CD1c-positive myeloid dendritic cell (primary cell): ENCODE data around the gene OR52B2.
"Not testable (repeated sequence)": the region's sequence is repeated elsewhere in the genome, so short reads cannot be mapped to it uniquely, and the experiment has no call there.

Experiments used
- DNase-seq: peaks from one replicate; pipeline ENCODE4 v3.0.0-alpha.2; 2016; ENCODE audit errors: extremely low spot score

The OR52B2 gene

GRCh38 chr11:6152126-6152525 lies 18.0 kb downstream of the OR52B2 start:
- DNase-seq, result no peak

- no peak for DNase-seq
Observed at GRCh38 chr11:6151117-6151516, 19.0 kb downstream of the OR52B2 start.

GRCh38 chr11:6143737-6144136 lies 26.4 kb downstream of the OR52B2 start:
- not testable (repeated sequence) for DNase-seq

GRCh38 chr11:6142936-6143335 lies 27.2 kb downstream of the OR52B2 start:
- DNase-seq, result no peak

GRCh38 chr11:6135936-6136335 lies 34.2 kb downstream of the OR52B2 start:
- DNase-seq, result not testable (repeated sequence)

- no peak for DNase-seq
Observed at GRCh38 chr11:6132431-6132830, 37.7 kb downstream of the OR52B2 start.

- DNase-seq, result peak; percentile 31
Observed at GRCh38 chr11:6129635-6130034, 40.5 kb downstream of the OR52B2 start.

- DNase-seq, result no peak
Observed at GRCh38 chr11:6129011-6129410, 41.1 kb downstream of the OR52B2 start.

GRCh38 chr11:6127881-6128280 lies 42.2 kb downstream of the OR52B2 start:
- DNase-seq, result peak; percentile 16

- DNase-seq, result peak; percentile 55
Observed at GRCh38 chr11:6124245-6124644, 45.9 kb downstream of the OR52B2 start.
